RPMI7951 (cell line): ENCODE data around the gene TMEM50B. TPM values are rescaled to one million over a fixed set of nuclear protein-coding genes. Genes with fewer than 3 reads are reported as not detected.
"Not testable (repeated sequence)": the region's sequence is repeated elsewhere in the genome, so short reads cannot be mapped to it uniquely, and the experiment has no call there.

ENCODE experiments used
- DNase-seq: peaks from one replicate; pipeline ENCODE4 v3.0.0-alpha.2; 2012; ENCODE audit warnings: low read depth
- total RNA-seq: library from RNA; depleted of rRNA; stranded (reverse); fragments of >200 nt; shearing (Covaris generic); gene quantifications from 2 replicates; pipeline ENCODE4 v1.2.3, GENCODE V29; 2014; rRNA removed

TMEM50B gene
- 35.9 and 37.3 TPM in 2 replicates for total RNA-seq

GRCh38 chr21:33479679-33480480, at the start of gene TMEM50B:
TSS of gene TMEM50B (minus strand) at chr21:33479974. CDS start at chr21:33468885, 11,089 bp downstream.
- DNase-seq, result peak; percentile 93

DNA sequence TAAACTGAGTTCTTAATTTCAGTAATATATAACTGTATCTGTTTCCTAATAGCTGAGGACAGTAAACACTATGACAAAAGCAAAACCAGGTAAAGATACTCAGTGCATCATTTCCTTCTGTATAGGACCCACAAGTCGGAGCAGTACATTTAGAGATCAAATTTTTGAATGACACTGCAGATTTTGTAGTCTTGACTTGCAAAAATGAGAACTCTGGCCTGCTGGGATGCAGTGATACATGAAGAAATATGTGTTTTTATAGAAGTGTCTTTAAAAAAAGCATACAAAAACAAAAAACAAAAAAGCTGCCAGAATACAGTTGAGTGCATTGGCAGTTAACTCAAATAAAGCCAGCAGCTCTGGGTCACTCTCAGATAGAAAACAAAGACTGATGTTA, 43.2 kb upstream of the TMEM50B start:
- DNase-seq, result no peak

GRCh38 chr21:33522297-33522952, 42.7 kb upstream of the TMEM50B start:
- no peak for DNase-seq

- DNase-seq, result no peak
These were observed 39.1 kb upstream of the TMEM50B start for GRCh38 chr21:33518899-33519298.

DNA sequence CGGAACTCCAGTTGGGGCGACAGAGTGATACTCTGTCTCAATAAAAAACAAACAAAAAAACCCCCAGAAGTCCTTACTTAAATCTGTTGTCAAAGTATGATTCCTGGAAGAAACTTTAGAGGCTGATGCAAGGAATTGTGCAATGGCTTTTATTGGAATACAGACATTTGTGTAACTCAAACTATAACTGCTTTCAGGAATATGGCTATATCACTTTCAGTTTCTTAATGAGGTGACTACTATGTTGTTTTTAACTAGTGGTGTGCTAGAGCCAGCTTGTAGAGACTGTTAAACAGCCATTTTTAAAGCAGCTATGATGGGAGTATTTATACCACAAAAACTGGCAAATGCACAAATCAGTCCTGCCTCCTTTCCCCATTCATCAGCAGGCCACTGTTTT, 34.5 kb upstream of the TMEM50B start:
- no peak for DNase-seq

DNA sequence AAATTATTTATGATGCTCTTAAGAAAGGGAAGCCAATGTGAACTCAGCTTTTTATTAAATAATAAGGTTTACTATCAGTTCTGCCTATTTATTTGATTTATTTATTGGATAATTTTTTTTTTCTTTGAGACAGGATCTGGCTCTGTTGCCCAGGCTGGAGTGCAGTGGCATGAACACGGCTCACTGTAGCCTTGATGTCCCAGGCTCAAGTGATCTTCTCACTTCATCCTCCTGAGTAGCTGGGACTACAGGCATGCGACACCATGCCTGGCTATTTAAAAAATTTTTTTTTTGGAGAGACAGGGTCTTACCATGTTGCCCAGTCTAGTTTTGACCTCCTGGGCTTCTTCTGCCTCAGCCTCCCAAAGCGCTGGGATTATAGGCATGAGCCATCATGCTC, 32.7 kb upstream of the TMEM50B start:
- no peak for DNase-seq

- DNase-seq, result no peak
These were observed 31.9 kb upstream of the TMEM50B start for GRCh38 chr21:33511639-33512038.

GRCh38 chr21:33510826-33511225, 31.1 kb upstream of the TMEM50B start:
- no peak for DNase-seq

GRCh38 chr21:33507003-33507402, 27.2 kb upstream of the TMEM50B start:
- not testable (repeated sequence) for DNase-seq

GRCh38 chr21:33505833-33506232, 26.1 kb upstream of the TMEM50B start:
- DNase-seq, result no peak

GRCh38 chr21:33496345-33496744, 16.6 kb upstream of the TMEM50B start:
- no peak for DNase-seq

- DNase-seq, result no peak
These were observed 16.0 kb upstream of the TMEM50B start for GRCh38 chr21:33495743-33496142.

- DNase-seq, result no peak
These were observed 14.0 kb upstream of the TMEM50B start for GRCh38 chr21:33493756-33494155.

- no peak for DNase-seq
These were observed 12.8 kb upstream of the TMEM50B start for GRCh38 chr21:33492571-33492970.

DNA sequence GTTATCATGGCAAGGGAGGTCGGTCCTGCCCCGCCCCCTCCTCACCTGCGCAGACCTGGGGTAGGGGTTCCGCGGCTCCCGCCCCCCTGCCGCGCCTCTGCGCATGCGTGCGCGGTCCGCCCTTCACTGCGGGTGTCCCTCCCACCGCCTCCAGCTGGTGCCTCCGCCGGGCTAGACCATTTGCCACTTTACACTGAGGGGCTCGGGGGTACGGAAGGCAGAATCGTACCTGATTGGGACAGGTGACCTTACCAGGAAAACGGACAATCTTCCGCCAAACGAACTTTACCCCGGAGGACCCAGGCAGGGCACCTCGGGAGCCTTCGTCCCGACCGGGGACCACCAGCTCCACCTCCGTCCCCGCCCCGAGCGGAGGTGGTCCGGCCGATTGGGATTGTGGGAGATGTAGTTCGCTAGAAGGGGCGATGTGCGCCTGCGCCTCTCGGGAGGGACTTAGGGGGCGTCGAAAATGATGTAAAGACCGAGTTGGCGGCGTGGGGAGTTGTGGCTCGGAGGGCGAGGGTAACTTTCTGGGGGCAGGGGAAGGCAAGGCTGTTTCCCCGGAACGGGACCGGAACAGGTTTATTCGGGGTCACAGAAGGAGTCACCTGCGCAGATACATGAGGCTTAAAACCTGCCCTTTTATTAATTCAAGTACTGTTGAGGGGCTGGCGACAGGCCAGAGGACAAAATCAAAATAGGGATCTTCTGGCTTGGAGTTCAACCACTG, 11.8 kb upstream of the TMEM50B start, which contains the start of gene DNAJC28:
DNAJC28 (minus strand) TSS at position 344 of the 730 bp plus-strand sequence. CDS start 2,323 bp downstream, outside the sequence.
- peak; percentile 87 for DNase-seq

GRCh38 chr21:33490991-33491372, 11.2 kb upstream of the TMEM50B start:
- peak; percentile 5 for DNase-seq

GRCh38 chr21:33488936-33489335, 9.2 kb upstream of the TMEM50B start:
- no peak for DNase-seq

DNA sequence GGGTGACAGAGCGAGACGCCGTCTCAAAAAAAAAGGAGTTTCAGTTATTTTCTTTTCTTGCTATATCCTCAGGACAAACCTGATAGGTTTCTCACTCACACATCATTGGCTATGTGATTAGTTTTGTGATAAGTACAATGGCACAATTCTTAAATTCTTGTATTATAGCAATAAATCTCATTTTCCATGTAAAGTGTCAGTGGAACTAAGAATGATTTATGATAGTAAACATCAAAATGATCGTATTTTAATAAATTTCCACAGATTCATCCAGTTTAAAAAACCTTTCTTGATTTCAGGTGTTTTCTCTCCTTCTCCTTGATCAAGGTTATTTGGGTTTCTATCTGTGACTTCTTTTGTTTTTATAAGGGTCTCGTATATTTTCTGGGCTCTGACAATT, 8.2 kb upstream of the TMEM50B start:
- no peak for DNase-seq

GRCh38 chr21:33481314-33481943, 1.7 kb upstream of the TMEM50B start:
- no peak for DNase-seq

DNA sequence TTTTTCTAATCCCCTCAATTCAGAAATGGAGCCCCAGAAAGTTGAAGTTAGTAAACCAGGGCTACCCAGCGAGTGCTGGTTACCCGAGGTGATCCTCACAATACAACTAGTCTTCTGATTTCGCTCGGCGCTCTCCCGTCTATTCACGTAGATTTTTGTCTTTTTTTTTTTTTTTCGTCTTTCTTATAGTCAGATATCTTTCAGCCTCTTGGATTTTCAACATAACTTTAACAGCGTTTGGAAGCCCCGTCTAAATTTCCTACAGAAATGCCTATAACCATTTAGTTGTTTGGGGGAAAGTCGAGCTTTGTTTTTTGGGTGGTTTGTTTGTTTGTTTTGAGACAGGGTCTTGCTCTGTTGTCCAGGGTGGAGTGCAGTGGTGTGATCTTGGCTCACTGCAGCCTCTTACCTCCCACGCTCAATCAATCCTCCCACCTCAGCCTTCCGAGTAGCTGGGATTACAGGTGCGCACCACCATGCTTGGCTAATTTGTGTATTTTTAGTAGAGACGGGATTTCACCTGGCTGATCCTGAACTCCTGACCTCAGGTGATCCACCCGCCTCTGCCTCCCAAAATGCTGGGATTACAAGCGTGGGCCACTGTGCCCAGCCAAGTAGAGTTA, 818 bp upstream of the TMEM50B start:
- no peak for DNase-seq

- peak; percentile 22 for DNase-seq
These were observed 667 bp downstream of the TMEM50B start for GRCh38 chr21:33478935-33479678.
